GM04503 (cell line): ENCODE results near the gene ACADM.
"Not testable (repeated sequence)": the region's sequence is repeated elsewhere in the genome, so short reads cannot be mapped to it uniquely, and the experiment has no call there.

Experiments
- DNase-seq: peaks from one replicate; pipeline ENCODE4 v3.0.0-alpha.2; 2012; ENCODE audit warnings: low read depth

ACADM gene

GRCh38 chr1:75742047-75742625 lies 17.6 kb downstream of the ACADM start:
- no peak for DNase-seq

- DNase-seq, result no peak
These were observed 20.8 kb downstream of the ACADM start for GRCh38 chr1:75745276-75745675.

- not testable (repeated sequence) for DNase-seq
These were observed 32.7 kb downstream of the ACADM start for GRCh38 chr1:75757210-75757609.

- not testable (repeated sequence) for DNase-seq
These were observed 34.0 kb downstream of the ACADM start for GRCh38 chr1:75758543-75758942.

GRCh38 chr1:75764057-75764655 lies 39.6 kb downstream of the ACADM start:
- DNase-seq, result no peak

- DNase-seq, result peak; percentile 54
These were observed 41.3 kb downstream of the ACADM start for GRCh38 chr1:75765697-75766355.

- no peak for DNase-seq
These were observed 43.5 kb downstream of the ACADM start for GRCh38 chr1:75768016-75768415.

- no peak for DNase-seq
These were observed 46.3 kb downstream of the ACADM start for GRCh38 chr1:75770761-75771160.

GRCh38 chr1:75771978-75772377 lies 47.5 kb downstream of the ACADM start:
- DNase-seq, result no peak

GRCh38 chr1:75777812-75778211 lies 53.3 kb downstream of the ACADM start:
- DNase-seq, result not testable (repeated sequence)

GRCh38 chr1:75778694-75779093 lies 54.2 kb downstream of the ACADM start:
- DNase-seq, result not testable (repeated sequence)

- not testable (repeated sequence) for DNase-seq
These were observed 55.7 kb downstream of the ACADM start for GRCh38 chr1:75780183-75780582.

GRCh38 chr1:75783920-75784319 lies 59.4 kb downstream of the ACADM start:
- not testable (repeated sequence) for DNase-seq

- no peak for DNase-seq
These were observed 60.9 kb downstream of the ACADM start for GRCh38 chr1:75785320-75785982.

- peak; percentile 67 for DNase-seq
These were observed 61.7 kb downstream of the ACADM start, which contains the start of gene RABGGTB for GRCh38 chr1:75785983-75786853. RABGGTB (plus strand) TSS chr1:75786256; CDS start chr1:75786272, 16 bp downstream.

GRCh38 chr1:75786901-75787493 lies 62.5 kb downstream of the ACADM start:
- DNase-seq, result no peak

- no peak for DNase-seq
These were observed 63.0 kb downstream of the ACADM start for GRCh38 chr1:75787524-75787923.

GRCh38 chr1:75789988-75790387 lies 65.5 kb downstream of the ACADM start:
- DNase-seq, result no peak

GRCh38 chr1:75791022-75791421 lies 66.5 kb downstream of the ACADM start:
- DNase-seq, result no peak

GRCh38 chr1:75792091-75792490 lies 67.6 kb downstream of the ACADM start:
- DNase-seq, result no peak

- no peak for DNase-seq
These were observed 69.9 kb downstream of the ACADM start for GRCh38 chr1:75794382-75794781.
